DMS79 (cell line): ENCODE measurements around the gene ZNF653.
"Not testable (repeated sequence)": the region's sequence is repeated elsewhere in the genome, so short reads cannot be mapped to it uniquely, and the experiment has no call there.

ENCODE experiments used
- DNase-seq: peaks from one replicate; lab custom pipeline; 2025; lab: John Stamatoyannopoulos, UW

Gene ZNF653

DNA sequence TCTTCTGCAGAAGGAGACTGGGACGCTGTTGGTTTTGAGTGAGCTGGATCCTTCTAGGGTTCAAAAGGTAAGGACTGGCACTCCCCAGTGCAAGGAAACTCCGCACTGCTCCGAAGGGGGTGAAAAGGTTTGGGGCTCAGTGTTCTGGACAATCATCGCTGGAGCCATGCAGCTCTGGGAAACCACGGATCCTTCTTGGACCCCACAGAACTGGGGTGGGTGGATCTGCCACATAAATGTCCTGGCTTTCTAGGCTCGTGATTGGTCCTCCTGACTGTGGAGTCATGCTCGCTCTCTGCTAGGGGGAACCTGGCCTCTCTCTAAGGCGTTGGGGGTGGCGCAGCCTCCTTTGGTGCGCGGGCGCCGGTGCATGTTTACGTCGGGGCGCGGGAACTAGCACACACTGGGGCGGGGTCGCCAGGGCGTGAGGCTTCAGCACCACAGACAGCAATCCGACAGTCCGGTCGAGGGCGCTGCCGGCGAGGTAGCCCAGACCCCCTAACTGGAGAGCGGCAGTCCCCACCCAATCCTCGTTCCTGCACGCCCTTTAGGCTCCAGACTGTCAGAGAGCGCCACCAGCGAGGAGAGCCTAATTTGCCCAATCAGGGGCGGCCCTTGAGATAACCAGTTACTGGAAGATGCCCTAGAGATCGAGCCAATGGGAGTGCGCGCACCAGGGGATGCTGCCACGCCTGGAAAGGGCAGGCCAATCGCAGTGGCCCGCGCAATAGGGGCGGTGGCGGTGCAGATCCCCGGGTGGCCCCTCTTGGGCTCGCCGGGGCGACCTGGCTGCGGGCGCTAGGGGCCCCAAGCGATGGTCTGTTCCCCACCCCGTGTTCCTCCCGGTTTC, 23.9 kb downstream of the ZNF653 start:
- DNase-seq, result peak; percentile 98

DNA sequence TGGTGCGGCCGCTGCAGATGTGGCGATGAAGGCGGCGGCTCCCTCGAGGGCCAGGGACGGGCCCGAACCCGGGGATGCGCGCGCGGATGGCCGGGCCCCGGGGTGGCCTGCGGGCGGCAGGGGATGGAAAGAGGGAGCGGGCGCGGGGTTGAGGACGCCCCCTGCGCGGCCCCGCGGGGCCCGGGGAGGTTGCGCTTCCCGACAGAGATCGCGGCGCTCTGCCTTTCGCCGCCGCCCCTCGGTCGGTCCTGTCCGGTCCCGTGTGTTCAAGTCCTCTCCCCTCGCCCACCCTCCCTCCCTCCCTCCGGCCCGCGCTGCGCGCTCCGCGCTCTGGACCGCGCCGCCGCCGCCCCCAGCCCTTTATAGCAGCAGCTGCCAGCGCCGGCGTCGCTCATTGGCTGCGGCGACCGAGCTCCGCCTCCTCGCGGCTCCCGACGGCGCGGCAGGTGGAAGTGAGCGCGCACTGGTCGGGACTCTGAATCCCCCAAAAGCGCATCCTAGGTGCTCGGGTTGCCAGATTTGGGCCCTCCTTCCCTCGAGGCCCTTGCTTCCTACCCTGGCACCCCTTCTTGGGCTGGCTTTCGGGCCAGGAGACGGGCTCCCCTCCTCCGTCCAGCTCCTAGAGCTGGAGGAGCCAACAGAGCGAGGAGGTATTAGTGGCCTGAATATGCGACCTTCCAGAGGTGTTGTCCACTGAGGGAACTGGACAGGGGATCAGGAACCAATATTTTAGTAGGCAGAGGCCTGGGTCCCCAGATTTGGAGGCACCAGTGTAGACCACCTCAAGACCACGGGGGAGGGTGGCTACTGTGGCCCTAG, 24.7 kb downstream of the ZNF653 start, which contains the start of gene ELAVL3:
ELAVL3 (minus strand) TSS at position 332 of the 819 bp plus-strand sequence. CDS start 438 bp downstream, outside the sequence.
- DNase-seq, result peak; percentile 39

DNA sequence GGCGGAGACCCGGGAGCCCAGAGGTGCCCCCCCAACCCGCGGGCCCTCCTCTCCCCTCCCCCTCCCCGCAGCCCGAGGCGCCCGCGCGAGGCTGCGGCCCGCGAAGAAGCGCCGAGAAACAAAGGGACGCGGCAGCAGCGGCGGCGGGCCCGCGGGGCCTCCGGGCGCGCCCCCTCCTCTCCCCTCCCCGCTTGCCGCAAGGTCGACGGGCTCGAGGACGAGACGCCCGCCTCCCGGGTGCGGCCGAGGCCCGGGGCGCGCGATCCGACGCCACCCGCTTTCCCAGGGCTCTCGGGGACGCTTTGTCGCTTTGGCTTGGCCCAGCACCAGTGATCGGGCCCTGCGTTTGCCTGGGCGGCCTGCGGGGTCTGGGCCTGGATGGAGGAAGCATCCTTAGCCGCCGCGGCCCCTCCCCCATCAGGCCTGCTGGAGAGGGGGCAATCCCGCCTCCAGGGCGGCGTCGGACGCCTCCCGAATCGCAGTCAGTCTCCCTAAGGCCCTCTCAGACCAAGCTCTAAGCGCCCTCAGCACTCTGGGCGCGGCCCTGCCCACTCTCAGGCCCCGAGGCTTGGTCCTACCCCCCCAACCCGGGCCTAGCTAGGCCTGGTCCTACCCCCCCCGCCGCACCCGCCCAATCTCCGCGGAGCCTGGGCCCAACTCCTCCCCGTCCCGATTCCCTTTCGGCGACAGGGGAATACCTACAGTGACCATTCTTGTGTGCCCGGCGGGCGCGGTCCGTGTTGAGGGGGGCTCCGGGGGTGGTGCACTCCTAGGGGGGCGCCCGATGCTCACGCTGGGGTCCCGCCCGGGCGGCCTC, 25.5 kb downstream of the ZNF653 start:
- DNase-seq, result peak; percentile 21

DNA sequence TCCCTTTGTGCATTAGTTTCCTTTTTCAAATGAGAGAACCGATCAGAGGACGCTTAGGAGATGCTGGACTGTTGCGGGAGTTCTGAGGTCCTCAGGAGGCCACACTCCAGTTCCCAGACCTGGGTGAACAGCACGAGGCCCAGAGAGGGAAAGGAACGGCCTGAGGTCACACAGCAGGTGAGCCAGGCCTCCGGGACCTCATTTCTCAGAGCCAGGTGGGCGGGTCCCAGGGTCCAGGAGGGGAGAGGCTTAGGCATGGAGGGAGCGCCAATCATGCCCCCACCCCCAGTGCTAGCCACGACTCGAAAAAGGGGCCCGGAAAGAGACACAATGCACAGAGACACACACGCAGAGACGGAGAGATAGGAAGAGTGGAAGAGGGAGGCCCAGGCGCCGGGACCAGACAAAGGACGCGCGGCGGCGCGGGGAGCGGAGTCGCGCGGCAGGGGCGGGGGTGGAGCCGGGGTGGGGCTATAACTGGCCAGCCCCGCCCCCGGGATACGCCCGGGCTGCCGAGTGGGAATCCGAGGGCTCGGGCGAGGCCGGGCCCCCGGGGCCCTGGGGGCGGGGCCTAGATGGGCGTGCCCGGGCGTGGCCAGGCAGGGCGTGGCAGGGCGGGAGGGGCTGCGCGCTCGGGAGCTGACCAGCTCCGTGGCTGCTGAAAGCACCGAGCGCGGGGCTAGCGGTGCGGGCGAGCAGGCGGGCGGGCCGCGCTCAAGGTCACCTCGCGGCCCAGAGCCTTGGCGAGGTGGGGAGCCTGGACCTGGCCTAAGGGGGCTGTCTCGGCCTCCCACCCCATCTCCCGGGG, 26.3 kb downstream of the ZNF653 start:
- DNase-seq, result peak; percentile 64

DNA sequence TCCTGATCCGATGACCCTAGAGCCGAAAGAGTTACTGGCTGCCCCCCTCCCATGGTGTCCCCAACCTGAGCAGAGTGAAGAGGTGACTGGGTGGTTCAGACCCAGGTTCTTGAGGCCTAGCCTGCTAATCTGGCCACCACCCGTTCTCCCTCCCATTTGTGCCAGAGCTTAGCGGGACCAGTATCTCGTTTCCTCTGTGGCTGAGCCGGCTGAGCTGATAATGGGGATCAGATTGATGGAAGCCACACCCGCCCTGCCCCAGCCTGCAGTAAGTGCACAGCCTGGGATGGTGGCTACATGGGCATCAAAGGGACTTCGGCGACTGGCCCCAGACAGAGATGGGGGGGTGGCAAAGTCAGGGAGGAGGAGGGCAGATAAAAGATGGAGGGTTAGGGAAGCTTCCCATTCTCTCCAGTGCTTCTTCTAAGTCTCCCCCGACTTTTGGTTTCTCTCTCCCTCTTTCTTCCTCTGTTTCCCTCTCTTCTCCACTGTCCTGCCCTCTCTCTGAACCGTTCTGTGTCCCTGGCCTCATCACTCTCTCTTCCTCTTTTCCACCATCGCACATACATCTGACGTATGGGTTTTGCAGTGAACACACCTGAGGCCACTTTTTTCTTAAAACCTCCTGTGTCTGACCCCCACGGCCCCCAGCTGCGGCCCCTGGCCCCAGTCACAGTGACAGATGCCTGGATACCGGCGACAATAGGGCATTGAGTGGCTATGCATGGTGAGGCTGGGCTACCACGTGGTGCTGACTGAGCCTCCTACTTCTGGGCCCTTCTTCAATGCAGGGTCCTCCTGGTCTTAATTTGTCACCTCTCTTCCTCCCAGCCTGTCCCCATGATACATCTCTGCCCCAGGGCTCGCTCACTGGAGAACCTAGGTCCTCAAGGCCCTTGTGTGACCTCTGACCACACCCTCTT, 27.2 kb downstream of the ZNF653 start:
- no peak for DNase-seq

DNA sequence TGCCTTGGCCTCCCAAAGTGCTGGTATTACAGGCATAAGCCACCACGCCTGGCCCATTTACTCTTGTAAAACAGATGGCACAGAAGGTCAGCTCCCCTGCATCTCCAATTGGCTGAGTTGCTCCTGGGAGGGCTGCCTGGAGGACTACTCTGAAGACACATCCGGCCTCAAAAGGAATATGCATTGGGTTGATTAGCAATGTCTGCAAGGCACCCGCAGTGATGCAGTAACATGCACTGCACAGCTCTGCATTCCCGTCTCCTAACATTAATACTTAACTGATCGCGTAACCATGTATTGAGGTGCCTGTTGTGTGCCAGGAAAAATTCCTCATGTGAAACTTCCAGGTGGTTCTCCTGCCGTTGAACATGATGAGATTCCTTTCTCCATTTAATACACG, 29.8 kb downstream of the ZNF653 start:
- DNase-seq, result no peak

DNA sequence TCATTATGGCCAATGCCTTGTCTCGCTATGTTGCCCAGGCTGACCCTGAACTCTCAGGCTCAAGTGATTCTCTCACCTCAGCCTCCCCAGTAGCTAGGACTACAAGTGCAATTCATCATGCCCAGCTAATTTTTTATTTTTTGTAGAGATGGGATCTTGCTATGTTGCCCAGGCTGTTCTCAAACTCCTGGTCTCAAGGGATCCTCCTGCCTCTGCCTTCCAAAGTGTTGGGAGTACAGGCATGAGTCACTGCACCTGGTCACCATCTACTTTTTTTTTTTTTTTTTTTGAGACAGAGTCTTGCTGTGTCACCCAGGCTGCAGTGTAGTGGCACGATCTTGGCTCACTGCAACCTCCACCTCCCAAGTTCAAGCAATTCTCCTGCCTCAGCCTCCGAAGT, 30.3 kb downstream of the ZNF653 start:
- DNase-seq, result not testable (repeated sequence)

DNA sequence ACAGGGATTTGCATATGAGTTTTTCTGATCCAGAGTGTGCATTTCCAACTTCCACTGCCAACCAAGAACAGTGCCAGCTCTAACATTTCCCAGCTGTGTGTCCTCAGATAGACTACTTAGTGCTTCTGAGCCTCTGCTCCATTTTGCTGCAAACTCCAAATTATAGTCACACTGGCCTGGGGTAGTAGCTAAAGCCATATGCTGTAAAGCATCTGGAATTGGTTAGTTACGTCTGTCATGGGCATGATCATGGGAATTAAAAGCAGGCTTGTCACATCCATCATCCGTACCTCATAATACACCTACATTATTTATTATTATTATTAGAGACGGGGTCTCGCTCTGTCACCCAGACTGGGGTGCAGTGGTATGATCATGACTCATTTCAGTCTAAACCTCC, 31.9 kb downstream of the ZNF653 start:
- DNase-seq, result no peak

DNA sequence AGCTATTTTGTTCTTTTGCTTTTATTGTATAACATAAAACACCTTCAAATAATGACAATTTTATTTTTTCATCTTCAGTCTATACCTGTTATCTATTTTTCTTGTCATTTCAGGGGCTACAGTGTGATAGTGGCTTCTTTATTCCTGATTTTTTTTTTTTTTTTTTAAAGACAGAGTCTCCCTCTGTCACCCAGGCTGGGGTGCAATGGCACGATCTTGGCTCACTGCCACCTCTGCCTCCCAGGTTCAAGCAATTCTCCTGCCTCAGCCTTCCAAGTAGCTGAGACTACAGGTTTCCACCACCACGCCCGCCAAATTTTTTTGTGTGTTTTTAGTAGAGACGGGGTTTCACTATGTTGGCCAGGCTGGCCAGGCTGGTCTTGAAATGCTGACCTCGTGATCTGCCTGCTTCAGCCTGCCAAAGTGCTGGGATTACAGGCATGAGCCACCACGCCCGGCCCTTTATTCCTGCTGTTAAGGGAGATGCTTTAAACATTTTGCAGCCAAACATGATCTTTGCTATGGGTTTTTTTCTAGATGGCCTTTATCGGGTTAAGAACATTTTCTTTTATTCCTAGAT, 37.3 kb downstream of the ZNF653 start:
- not testable (repeated sequence) for DNase-seq

DNA sequence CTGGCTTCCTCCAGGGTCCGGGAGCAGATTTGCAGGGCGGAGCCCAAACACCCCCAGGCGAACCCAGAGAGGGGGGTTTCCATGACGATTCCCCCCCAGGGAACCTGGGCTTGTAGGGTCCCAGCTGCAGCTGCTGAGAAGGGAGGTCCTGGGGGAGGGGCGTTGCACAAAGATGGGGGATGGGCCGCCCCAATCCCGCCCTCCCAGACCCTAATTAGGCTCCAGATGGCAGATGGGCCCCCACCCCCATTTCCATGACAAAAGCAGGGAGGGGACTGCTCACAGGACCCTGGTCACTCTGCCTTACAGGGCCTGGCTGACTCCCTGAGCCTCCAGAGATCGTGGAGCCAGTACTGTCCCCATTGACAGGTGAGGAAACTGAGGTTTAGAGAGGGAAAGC, 40.0 kb downstream of the ZNF653 start:
- DNase-seq, result no peak

DNA sequence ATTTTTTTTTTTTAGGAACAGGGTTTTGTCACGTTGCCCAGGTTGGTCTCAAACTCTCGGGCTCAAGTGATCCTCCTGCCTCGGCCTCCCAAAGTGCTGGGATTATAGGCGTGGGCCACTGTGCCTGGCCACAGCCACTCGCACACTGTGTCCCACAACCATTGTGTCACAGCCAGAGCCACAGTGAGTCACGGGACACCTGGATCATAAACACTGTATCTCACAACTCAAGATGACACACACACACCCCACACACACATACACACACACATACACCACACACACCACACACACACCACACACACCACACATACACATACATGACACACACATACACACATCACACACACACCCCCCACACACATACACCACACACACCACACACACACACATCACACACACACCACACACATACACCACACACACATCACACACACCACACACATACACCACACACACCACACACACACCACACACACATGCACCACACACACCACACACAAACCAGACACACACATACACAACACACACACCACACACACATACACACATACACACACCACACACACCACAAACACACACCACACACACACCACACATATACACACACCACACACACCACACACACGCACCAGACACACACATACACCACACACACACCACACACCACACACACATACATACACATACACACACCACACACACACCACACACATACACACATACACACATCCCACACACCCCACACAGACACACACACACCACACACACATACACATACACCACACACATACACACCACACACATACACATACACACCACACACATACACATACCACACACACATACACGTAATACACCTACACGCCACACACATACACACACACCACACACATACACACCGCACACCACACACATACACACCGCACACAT, 41.0 kb downstream of the ZNF653 start:
- no peak for DNase-seq

DNA sequence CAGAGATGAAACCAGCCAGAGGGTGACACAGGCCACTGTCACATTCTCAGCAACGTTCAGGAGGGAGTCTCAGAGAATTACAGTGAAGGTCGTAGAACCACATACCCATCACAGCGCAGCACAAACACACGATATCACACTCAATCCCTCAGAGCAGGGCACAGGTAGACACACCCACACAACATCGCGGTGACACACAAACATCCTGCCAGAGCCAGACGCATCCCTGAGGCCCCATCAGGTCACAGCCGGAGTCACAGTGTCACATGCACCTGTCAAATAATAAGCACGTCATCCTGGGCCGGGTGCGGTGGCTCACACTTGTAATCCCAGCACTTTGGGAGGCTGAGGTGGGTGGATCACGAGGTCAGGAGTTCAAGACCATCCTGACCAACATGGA, 42.2 kb downstream of the ZNF653 start:
- no peak for DNase-seq

DNA sequence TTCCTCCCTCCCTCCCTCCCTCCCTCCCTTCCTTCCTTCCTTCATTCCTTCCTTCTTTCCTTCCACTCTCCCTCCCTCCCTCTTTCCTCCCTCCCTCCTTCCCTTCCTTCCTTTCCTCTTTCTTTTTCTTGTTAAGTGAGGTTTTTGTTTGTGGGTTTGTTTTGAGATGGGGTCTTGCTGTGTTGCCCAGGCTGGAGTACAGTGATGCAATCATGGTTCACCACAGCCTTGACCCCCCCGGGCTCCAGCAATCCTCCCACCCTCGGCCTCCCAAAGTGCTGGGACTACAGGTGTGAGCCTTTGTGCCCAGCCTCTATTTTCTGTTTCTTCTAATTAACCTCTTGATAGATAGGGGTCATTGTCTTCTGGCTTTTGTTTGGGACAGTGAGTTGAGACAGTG, 44.2 kb downstream of the ZNF653 start:
- no peak for DNase-seq

DNA sequence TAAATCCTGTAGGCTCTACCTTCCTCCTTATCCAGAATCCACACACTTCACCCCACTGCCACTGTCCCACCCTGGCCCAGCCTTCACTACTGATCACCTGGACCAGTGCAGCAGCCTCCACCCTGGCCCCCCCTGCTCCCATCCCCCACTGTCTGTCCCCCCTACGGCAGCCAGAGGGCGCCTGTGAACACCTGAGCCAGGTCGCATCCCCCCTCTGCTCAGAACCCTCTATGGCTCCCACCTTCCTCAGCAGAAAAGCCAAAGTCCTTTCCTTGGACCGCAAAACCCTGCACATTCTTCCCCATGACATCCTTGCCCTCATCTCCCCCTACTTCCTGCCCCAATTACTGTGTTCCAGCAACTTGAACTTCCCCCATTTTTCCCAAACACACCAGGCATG, 45.4 kb downstream of the ZNF653 start:
- no peak for DNase-seq

DNA sequence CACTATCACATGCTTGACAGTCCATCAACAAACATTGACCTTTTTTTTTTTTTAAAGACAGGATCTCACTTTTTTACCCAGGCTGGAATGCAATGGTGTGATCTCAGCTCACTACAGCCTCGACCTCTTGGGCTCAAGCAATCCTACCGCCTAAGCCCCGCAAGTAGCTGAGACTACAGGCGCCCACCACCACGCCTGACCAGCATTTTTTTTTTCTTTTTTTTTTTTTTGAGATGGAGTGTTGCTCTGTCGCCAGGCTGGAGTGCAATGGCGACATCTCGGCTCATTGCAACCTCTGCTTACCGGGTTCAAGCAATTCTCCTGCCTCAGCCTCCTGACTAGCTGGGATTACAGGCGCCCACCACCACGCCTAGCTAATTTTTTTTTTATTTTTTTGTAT, 46.7 kb downstream of the ZNF653 start:
- not testable (repeated sequence) for DNase-seq

DNA sequence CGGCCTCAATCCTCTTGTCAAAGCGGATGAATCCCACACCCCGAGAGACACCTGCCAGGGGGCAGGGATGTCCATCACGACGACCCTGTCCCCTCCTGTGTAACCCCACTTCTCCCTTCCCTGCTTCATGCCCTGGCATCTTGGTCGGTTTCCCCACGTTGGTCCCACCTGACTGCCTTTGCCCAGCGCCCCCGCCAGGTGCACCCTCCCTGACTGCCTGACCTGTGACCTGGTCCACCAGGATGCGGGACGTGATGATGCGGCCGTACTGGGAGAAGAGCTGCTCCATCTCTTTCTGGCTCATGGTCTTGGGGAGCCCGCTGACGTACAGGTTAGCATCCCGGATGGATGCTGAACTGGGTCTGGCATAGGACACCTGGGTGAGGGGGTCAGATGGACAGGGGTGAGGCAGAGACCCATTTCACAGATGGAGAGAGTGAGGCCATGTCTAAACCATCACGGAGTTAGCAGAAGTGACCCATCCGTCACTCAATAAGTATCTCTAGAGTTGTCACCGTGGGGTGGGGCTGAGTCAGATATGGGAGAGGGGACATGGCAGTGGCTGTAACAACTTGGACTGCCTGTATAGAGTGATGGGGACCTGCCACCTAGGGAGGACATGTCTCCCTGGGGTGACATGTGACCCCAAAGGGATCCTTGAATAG, 47.3 kb downstream of the ZNF653 start:
- no peak for DNase-seq

DNA sequence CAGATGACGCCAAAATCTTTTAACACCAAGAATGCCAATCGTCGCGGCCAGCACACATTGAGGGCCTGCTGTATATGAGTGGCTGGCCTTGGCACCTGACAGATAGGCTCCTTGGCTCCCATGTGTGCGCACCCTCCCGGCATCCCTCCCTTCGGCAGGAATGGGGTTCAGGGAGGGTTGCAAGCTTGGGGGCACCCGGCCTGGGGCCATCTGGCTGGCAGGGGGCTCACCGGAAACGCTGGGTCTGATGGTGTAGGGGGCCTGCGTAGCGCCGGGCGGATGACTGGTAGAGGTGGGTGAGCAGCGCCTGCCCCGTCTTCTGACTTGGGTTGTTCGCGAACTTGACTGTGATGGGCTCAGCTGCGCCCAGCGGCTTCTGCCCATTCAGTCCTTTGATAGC, 47.8 kb downstream of the ZNF653 start:
- no peak for DNase-seq

DNA sequence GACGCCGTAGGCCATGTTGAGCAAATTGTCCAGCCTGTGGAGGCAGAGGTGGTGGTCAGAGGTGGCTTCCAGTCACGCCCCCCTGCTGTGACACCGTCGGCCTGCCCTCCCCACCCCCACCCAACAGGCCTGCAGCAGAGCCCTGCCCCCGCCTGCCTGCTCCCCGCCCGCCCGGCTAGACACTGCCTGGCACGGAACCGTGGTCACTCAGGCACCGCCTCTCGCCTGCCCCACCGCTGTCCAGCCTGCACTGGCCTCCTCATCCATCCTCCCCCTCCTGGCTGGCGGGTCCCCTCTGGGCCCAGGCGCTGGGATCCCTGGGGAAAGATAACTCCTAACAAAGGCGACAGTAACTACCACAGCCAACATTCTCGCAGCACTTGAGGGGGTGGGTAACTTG, 48.5 kb downstream of the ZNF653 start:
- no peak for DNase-seq
